ENCODE data around the gene SH3RF1. TPM values are rescaled to one million over a fixed set of nuclear protein-coding genes. Genes with fewer than 3 reads are reported as not detected.

The SH3RF1 gene
- total RNA-seq, 2 experiments from 2014 or later, result 0.22 to 0.55 TPM

GRCh38 chr4:169153481-169154087, 117.2 kb downstream of the SH3RF1 start:
- Mint-ChIP-seq H3K27me3 (ENCODE audit: low read depth) (peaks cover 6% of the 10 kb centered on the region), H3K9me3 (no peaks in the 10 kb centered on the region), H3K4me1 (ENCODE audit: low read depth) (no peaks in the 10 kb centered on the region), H3K27ac (no peak overlapping the region), H3K4me3 (no peak overlapping the region), H3K36me3 (ENCODE audit: low read depth) (no peaks in the 10 kb centered on the region)
- no peak for DNase-seq
- intact Hi-C loops (cut with micrococcal nuclease), result no loop called here
- CTCF ChIA-PET, result no interaction called here

GRCh38 chr4:169152899-169153298, 117.9 kb downstream of the SH3RF1 start:
- Mint-ChIP-seq H3K4me3 (no peak overlapping the region), H3K36me3 (ENCODE audit: low read depth) (no peaks in the 10 kb centered on the region), H3K27ac (no peak overlapping the region), H3K9me3 (no peaks in the 10 kb centered on the region), H3K27me3 (ENCODE audit: low read depth) (peaks cover 6% of the 10 kb centered on the region), H3K4me1 (ENCODE audit: low read depth) (no peaks in the 10 kb centered on the region)
- no peak for DNase-seq
- CTCF ChIA-PET, result interaction anchor here (0.8 kb wide), 1 partner anchor 127 kb away, joined by 3 read pairs; no protein-coding TSS in a partner anchor
- intact Hi-C loops (cut with micrococcal nuclease), result no loop called here

- intact Hi-C loops (cut with micrococcal nuclease), result no loop called here
- H3K36me3 Mint-ChIP-seq (ENCODE audit: low read depth), result no peaks in the 10 kb centered on the region
- no peak for DNase-seq
- peaks cover 6% of the 10 kb centered on the region for H3K27me3 Mint-ChIP-seq (ENCODE audit: low read depth)
- no peaks in the 10 kb centered on the region for H3K9me3 Mint-ChIP-seq
- H3K4me1 Mint-ChIP-seq (ENCODE audit: low read depth), result no peaks in the 10 kb centered on the region
- H3K27ac Mint-ChIP-seq, result no peak overlapping the region
- H3K4me3 Mint-ChIP-seq, result no peak overlapping the region
- CTCF ChIA-PET, result interaction anchor here (0.8 to 1.0 kb wide), 2 partner anchors 14 to 127 kb away, joined by 3 read pairs; no protein-coding TSS in a partner anchor
Observed at GRCh38 chr4:169152098-169152497, 118.7 kb downstream of the SH3RF1 start.

- H3K9me3 Mint-ChIP-seq, result no peaks in the 10 kb centered on the region
- H3K27me3 Mint-ChIP-seq (ENCODE audit: low read depth), result peaks cover 6% of the 10 kb centered on the region
- no peak overlapping the region for H3K4me3 Mint-ChIP-seq
- DNase-seq, result no peak
- H3K4me1 Mint-ChIP-seq (ENCODE audit: low read depth), result no peaks in the 10 kb centered on the region
- H3K27ac Mint-ChIP-seq, result no peak overlapping the region
- H3K36me3 Mint-ChIP-seq (ENCODE audit: low read depth), result no peaks in the 10 kb centered on the region
- intact Hi-C loops (cut with micrococcal nuclease), result no loop called here
- CTCF ChIA-PET, result interaction anchor here (1.0 kb wide), 1 partner anchor 14 kb away, joined by 3 read pairs; no protein-coding TSS in a partner anchor
Observed at GRCh38 chr4:169151671-169152070, 119.1 kb downstream of the SH3RF1 start.

- Mint-ChIP-seq H3K27ac (no peak overlapping the region), H3K27me3 (ENCODE audit: low read depth) (peaks cover 2% of the 10 kb centered on the region), H3K4me3 (no peak overlapping the region), H3K36me3 (ENCODE audit: low read depth) (no peaks in the 10 kb centered on the region), H3K4me1 (ENCODE audit: low read depth) (no peaks in the 10 kb centered on the region), H3K9me3 (no peaks in the 10 kb centered on the region)
- CTCF ChIA-PET, result interaction anchor here (1.4 kb wide), 1 partner anchor 12 kb away, joined by 4 read pairs; no protein-coding TSS in a partner anchor
- no peak for DNase-seq
- intact Hi-C loops (cut with micrococcal nuclease), result no loop called here
Observed at GRCh38 chr4:169150806-169151205, 120.0 kb downstream of the SH3RF1 start.

- CTCF ChIA-PET, result no interaction called here
- no peak overlapping the region for H3K27ac Mint-ChIP-seq
- no peaks in the 10 kb centered on the region for H3K27me3 Mint-ChIP-seq (ENCODE audit: low read depth)
- DNase-seq, result no peak
- no peak overlapping the region for H3K4me3 Mint-ChIP-seq
- H3K4me1 Mint-ChIP-seq (ENCODE audit: low read depth), result no peaks in the 10 kb centered on the region
- intact Hi-C loops (cut with micrococcal nuclease), result no loop called here
- no peaks in the 10 kb centered on the region for H3K36me3 Mint-ChIP-seq (ENCODE audit: low read depth)
- H3K9me3 Mint-ChIP-seq, result no peaks in the 10 kb centered on the region
Observed at GRCh38 chr4:169148885-169149284, 121.9 kb downstream of the SH3RF1 start.

GRCh38 chr4:169147191-169147590, 123.6 kb downstream of the SH3RF1 start:
- Mint-ChIP-seq H3K4me3 (no peak overlapping the region), H3K4me1 (ENCODE audit: low read depth) (no peaks in the 10 kb centered on the region), H3K9me3 (no peaks in the 10 kb centered on the region), H3K36me3 (ENCODE audit: low read depth) (no peaks in the 10 kb centered on the region), H3K27ac (no peak overlapping the region), H3K27me3 (ENCODE audit: low read depth) (no peaks in the 10 kb centered on the region)
- DNase-seq, result no peak
- intact Hi-C loops (cut with micrococcal nuclease), result no loop called here
- CTCF ChIA-PET, result no interaction called here

- H3K4me3 Mint-ChIP-seq, result no peak overlapping the region
- H3K27ac Mint-ChIP-seq, result no peak overlapping the region
- no peaks in the 10 kb centered on the region for H3K27me3 Mint-ChIP-seq (ENCODE audit: low read depth)
- intact Hi-C loops (cut with micrococcal nuclease), result no loop called here
- no peaks in the 10 kb centered on the region for H3K9me3 Mint-ChIP-seq
- no peaks in the 10 kb centered on the region for H3K4me1 Mint-ChIP-seq (ENCODE audit: low read depth)
- no peaks in the 10 kb centered on the region for H3K36me3 Mint-ChIP-seq (ENCODE audit: low read depth)
- DNase-seq, result no peak
- CTCF ChIA-PET, result no interaction called here
Observed at GRCh38 chr4:169144061-169144600, 126.6 kb downstream of the SH3RF1 start.

GRCh38 chr4:169143335-169143734, 127.4 kb downstream of the SH3RF1 start:
- no peaks in the 10 kb centered on the region for H3K36me3 Mint-ChIP-seq (ENCODE audit: low read depth)
- no peak for DNase-seq
- CTCF ChIA-PET, result no interaction called here
- no peaks in the 10 kb centered on the region for H3K4me1 Mint-ChIP-seq (ENCODE audit: low read depth)
- H3K9me3 Mint-ChIP-seq, result no peaks in the 10 kb centered on the region
- no peaks in the 10 kb centered on the region for H3K27me3 Mint-ChIP-seq (ENCODE audit: low read depth)
- intact Hi-C loops (cut with micrococcal nuclease), result no loop called here
- H3K27ac Mint-ChIP-seq, result no peak overlapping the region
- no peak overlapping the region for H3K4me3 Mint-ChIP-seq

GRCh38 chr4:169142906-169143305, 127.8 kb downstream of the SH3RF1 start:
- Mint-ChIP-seq H3K4me3 (no peak overlapping the region), H3K27me3 (ENCODE audit: low read depth) (no peaks in the 10 kb centered on the region), H3K36me3 (ENCODE audit: low read depth) (no peaks in the 10 kb centered on the region), H3K27ac (no peak overlapping the region), H3K4me1 (ENCODE audit: low read depth) (no peaks in the 10 kb centered on the region), H3K9me3 (no peaks in the 10 kb centered on the region)
- no peak for DNase-seq
- intact Hi-C loops (cut with micrococcal nuclease), result no loop called here
- CTCF ChIA-PET, result no interaction called here

GRCh38 chr4:169142391-169142790, 128.4 kb downstream of the SH3RF1 start:
- no peak overlapping the region for H3K27ac Mint-ChIP-seq
- no peaks in the 10 kb centered on the region for H3K4me1 Mint-ChIP-seq (ENCODE audit: low read depth)
- DNase-seq, result no peak
- no peaks in the 10 kb centered on the region for H3K36me3 Mint-ChIP-seq (ENCODE audit: low read depth)
- H3K27me3 Mint-ChIP-seq (ENCODE audit: low read depth), result no peaks in the 10 kb centered on the region
- CTCF ChIA-PET, result no interaction called here
- no peak overlapping the region for H3K4me3 Mint-ChIP-seq
- H3K9me3 Mint-ChIP-seq, result no peaks in the 10 kb centered on the region
- intact Hi-C loops (cut with micrococcal nuclease), result no loop called here

- peaks cover 5% of the 10 kb centered on the region for H3K27me3 Mint-ChIP-seq (ENCODE audit: low read depth)
- no peak for DNase-seq
- no peaks in the 10 kb centered on the region for H3K9me3 Mint-ChIP-seq
- no peaks in the 10 kb centered on the region for H3K4me1 Mint-ChIP-seq (ENCODE audit: low read depth)
- intact Hi-C loops (cut with micrococcal nuclease), result no loop called here
- no peaks in the 10 kb centered on the region for H3K36me3 Mint-ChIP-seq (ENCODE audit: low read depth)
- H3K4me3 Mint-ChIP-seq, result no peak overlapping the region
- CTCF ChIA-PET, result no interaction called here
- H3K27ac Mint-ChIP-seq, result no peak overlapping the region
Observed at GRCh38 chr4:169139021-169139420, 131.7 kb downstream of the SH3RF1 start.

GRCh38 chr4:169137558-169137920, 133.2 kb downstream of the SH3RF1 start:
- Mint-ChIP-seq H3K27ac (no peak overlapping the region), H3K9me3 (no peaks in the 10 kb centered on the region), H3K4me3 (no peak overlapping the region), H3K27me3 (ENCODE audit: low read depth) (peaks cover 5% of the 10 kb centered on the region), H3K36me3 (ENCODE audit: low read depth) (no peaks in the 10 kb centered on the region), H3K4me1 (ENCODE audit: low read depth) (no peaks in the 10 kb centered on the region)
- no peak for DNase-seq
- intact Hi-C loops (cut with micrococcal nuclease), result no loop called here
- CTCF ChIA-PET, result interaction anchor here (0.9 kb wide), 1 partner anchor 14 kb away, joined by 3 read pairs; no protein-coding TSS in a partner anchor
